Dermis blood vessel endothelial cell (primary cell): ENCODE measurements around the gene MPPED2. TPM values are rescaled to one million over a fixed set of nuclear protein-coding genes. Genes with fewer than 3 reads are reported as not detected.

ENCODE experiments used
- DNase-seq: peaks from one replicate; pipeline ENCODE4 v3.0.0; 2010
- total RNA-seq: library from RNA; depleted of rRNA; stranded (reverse); fragments of >200 nt; gene quantifications from 2 replicates; pipeline ENCODE4 v1.2.3, GENCODE V29; 2014

MPPED2 gene
- total RNA-seq, 1 donor from 2014 or later, result 0.85 TPM

GRCh38 chr11:30526558-30526957 lies 59.6 kb downstream of the MPPED2 start:
- DNase-seq, result no peak

GRCh38 chr11:30522536-30523243 lies 63.5 kb downstream of the MPPED2 start:
- DNase-seq, result no peak

- no peak for DNase-seq
Measured at GRCh38 chr11:30521297-30522071, 64.7 kb downstream of the MPPED2 start.

- DNase-seq, result no peak
Measured at GRCh38 chr11:30513087-30513486, 73.1 kb downstream of the MPPED2 start.

GRCh38 chr11:30511408-30511807 lies 74.7 kb downstream of the MPPED2 start:
- DNase-seq, result no peak

GRCh38 chr11:30510750-30511149 lies 75.4 kb downstream of the MPPED2 start:
- DNase-seq, result no peak

- no peak for DNase-seq
Measured at GRCh38 chr11:30509364-30509763, 76.8 kb downstream of the MPPED2 start.

- DNase-seq, result no peak
Measured at GRCh38 chr11:30508594-30508993, 77.6 kb downstream of the MPPED2 start.

- DNase-seq, result no peak
Measured at GRCh38 chr11:30505603-30506002, 80.5 kb downstream of the MPPED2 start.

GRCh38 chr11:30504468-30504867 lies 81.7 kb downstream of the MPPED2 start:
- DNase-seq, result no peak

- DNase-seq, result no peak
Measured at GRCh38 chr11:30503156-30503555, 83.0 kb downstream of the MPPED2 start.

GRCh38 chr11:30502305-30502704 lies 83.8 kb downstream of the MPPED2 start:
- DNase-seq, result no peak

- DNase-seq, result no peak
Measured at GRCh38 chr11:30501744-30502143, 84.4 kb downstream of the MPPED2 start.

GRCh38 chr11:30499940-30500339 lies 86.2 kb downstream of the MPPED2 start:
- DNase-seq, result no peak

- DNase-seq, result no peak
Measured at GRCh38 chr11:30497600-30497999, 88.6 kb downstream of the MPPED2 start.

GRCh38 chr11:30496935-30497334 lies 89.2 kb downstream of the MPPED2 start:
- DNase-seq, result no peak

- peak; percentile 39 for DNase-seq
Measured at GRCh38 chr11:30495437-30495836, 90.7 kb downstream of the MPPED2 start.

GRCh38 chr11:30489511-30489910 lies 96.6 kb downstream of the MPPED2 start:
- DNase-seq, result no peak

GRCh38 chr11:30489076-30489475 lies 97.1 kb downstream of the MPPED2 start:
- DNase-seq, result no peak

- peak; percentile 30 for DNase-seq
Measured at GRCh38 chr11:30488304-30488998, 97.7 kb downstream of the MPPED2 start.

GRCh38 chr11:30487200-30487898 lies 98.8 kb downstream of the MPPED2 start:
- peak; percentile 29 for DNase-seq

- DNase-seq, result no peak
Measured at GRCh38 chr11:30485756-30486155, 100.4 kb downstream of the MPPED2 start.

- DNase-seq, result no peak
Measured at GRCh38 chr11:30485222-30485621, 100.9 kb downstream of the MPPED2 start.
